Sigmoid colon (tissue), 7 donors: ENCODE measurements around the gene ATF1. TPM values are rescaled to one million over a fixed set of nuclear protein-coding genes. Genes with fewer than 3 reads are reported as not detected.
"Not testable (repeated sequence)": the region's sequence is repeated elsewhere in the genome, so short reads cannot be mapped to it uniquely, and the experiment has no call there.

Experiments
- DNase-seq: peaks from one replicate; pipeline ENCODE4 v3.0.0-alpha.2; 2019
- H3K27ac ChIP-seq, 4 donors: fragments of 200-600 bp; sonication (generic); one replicate each; pipeline ENCODE4 v1.5.1; 2016 to 2019; ENCODE audit warnings: mild to moderate bottlenecking in 1 of 4
- H3K27me3 ChIP-seq, 3 donors: fragments of 200-600 bp; sonication (generic); one replicate each; pipeline ENCODE4 v1.5.1; 2019; ENCODE audit warnings: mild to moderate bottlenecking in 1 of 3
- H3K36me3 ChIP-seq, 4 donors: fragments of 200-600 bp; sonication (generic); one replicate each; pipeline ENCODE4 v1.5.1; 2016 to 2019
- H3K4me1 ChIP-seq, 4 donors: fragments of 200-600 bp; sonication (generic); one replicate each; pipeline ENCODE4 v1.5.1; 2017 to 2019
- H3K4me3 ChIP-seq, 4 donors: fragments of 200-600 bp; sonication (generic); one replicate each; pipeline ENCODE4 v1.5.1; 2017 to 2019; ENCODE audit warnings: mild to moderate bottlenecking in 2 of 4, moderate library complexity in 1 of 4
- H3K9me3 ChIP-seq, 4 donors: fragments of 200-600 bp in 3 of 4; sonication (generic) in 3 of 4; one replicate each; pipeline versions ENCODE4 v1.5.1 to v1.6.1; 2013 to 2019
- EP300 ChIP-seq, 4 donors: sonication (generic); formaldehyde crosslinking; IDR thresholded peaks; one replicate each; pipeline ENCODE4 v1.6.1; 2017; ENCODE audit warnings: antibody characterized with exemption in 4 of 4
- POLR2A ChIP-seq, 2 donors: fragments of 450-650 bp; IDR thresholded peaks; one replicate each; pipeline ENCODE4 v1.6.1; 2016; ENCODE audit warnings: antibody characterized with exemption in 2 of 2, mild to moderate bottlenecking in 2 of 2, moderate library complexity in 2 of 2
- POLR2AphosphoS5 ChIP-seq, 4 donors: sonication (generic); formaldehyde crosslinking; IDR thresholded peaks; one replicate each; pipeline ENCODE4 v1.6.1; 2017; ENCODE audit warnings: antibody characterized with exemption in 4 of 4
- WGBS, 2 donors: extraction: QIAGEN DNeasy Blood & Tissue Kit; methylation state at CpG; one replicate each; pipeline ENCODE4 v1.1.7; 2013; 5-methylcytosine and 5-hydroxymethylcytosine counted together
- intact Hi-C: fragments of 100-400 bp; cut with DNase I; formaldehyde crosslinking; loops from one replicate; pipeline ENCODE4 v1.15.1; 2023
- polyA plus RNA-seq, 3 donors: library from polyadenylated mRNA; stranded (reverse); fragments of 200-250 nt; gene quantifications; one replicate each; pipeline ENCODE4 v1.2.3, GENCODE V29; 2013
- total RNA-seq, 4 donors: library from RNA; depleted of rRNA; stranded (reverse); fragments of >200 nt; gene quantifications; one replicate each; pipeline ENCODE4 v1.1.0, GENCODE V29; 2016
- TF ChIP-seq, protein P1 (sequence below), 4 experiments: fragments of 450-650 bp in 3 of 4; fragments of 200-600 bp in 1 of 4; IDR thresholded peaks; one replicate each; pipeline ENCODE4 v1.5.1; 2016 to 2019; ENCODE audit warnings: antibody characterized with exemption in 4 of 4, mild to moderate bottlenecking in 3 of 4, moderate library complexity in 2 of 4
- donor health status: healthy with polysubstance abuse.
- donor health status: Bipolar disorder and iron deficiency.
- donor health status: healthy.

ATF1 gene
- total and polyA plus RNA-seq, 7 donors = 12.6 to 27.6 (median 22.8) TPM

DNA sequence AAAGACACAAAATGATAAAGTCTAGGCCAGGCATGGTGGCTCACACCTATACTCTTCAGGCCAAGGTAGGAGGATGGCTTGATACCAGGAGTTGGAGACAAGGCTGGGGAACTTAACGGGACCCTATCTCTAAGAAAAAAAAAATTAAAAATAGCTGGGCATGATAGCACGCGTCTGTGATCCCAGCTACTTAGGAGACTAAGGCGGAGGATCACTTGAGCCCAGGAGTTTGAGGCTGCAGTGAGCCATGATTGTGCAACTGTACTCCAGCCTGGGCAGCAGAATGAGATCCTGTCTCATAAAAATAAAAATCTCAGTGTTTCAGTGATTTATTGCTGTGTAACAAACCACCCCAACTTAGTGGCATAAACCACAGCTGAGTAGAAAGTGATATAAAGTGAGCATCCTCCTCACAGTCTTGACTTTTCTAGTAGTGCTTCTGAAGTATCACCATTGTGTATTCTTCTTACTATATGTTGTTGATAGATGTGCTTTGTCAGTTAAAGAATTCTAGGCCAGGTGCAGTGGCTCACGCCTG is 10.6 kb upstream of the ATF1 start:
- Histone ChIP-seq H3K27me3 (no peaks in the 10 kb centered on the region), H3K36me3 (no peaks in the 10 kb centered on the region), H3K4me3 (no peak overlapping the region), H3K9me3 (no peaks in the 10 kb centered on the region), H3K27ac (no peak overlapping the region), H3K4me1 (peaks cover 0 to 3% (median 0%) of the 10 kb centered on the region in 4 donors)
- WGBS, 2 donors = 95% methylated on average over 5 of the region's 5 CpGs
- intact Hi-C loops = no loop called here
- no peak for DNase-seq
- TF ChIP-seq POLR2A (IDR thresholded peaks at IDR 0.05) = no peak
- no peak for TF ChIP-seq EP300 (IDR thresholded peaks at IDR 0.05)
- TF ChIP-seq, protein P1, sequence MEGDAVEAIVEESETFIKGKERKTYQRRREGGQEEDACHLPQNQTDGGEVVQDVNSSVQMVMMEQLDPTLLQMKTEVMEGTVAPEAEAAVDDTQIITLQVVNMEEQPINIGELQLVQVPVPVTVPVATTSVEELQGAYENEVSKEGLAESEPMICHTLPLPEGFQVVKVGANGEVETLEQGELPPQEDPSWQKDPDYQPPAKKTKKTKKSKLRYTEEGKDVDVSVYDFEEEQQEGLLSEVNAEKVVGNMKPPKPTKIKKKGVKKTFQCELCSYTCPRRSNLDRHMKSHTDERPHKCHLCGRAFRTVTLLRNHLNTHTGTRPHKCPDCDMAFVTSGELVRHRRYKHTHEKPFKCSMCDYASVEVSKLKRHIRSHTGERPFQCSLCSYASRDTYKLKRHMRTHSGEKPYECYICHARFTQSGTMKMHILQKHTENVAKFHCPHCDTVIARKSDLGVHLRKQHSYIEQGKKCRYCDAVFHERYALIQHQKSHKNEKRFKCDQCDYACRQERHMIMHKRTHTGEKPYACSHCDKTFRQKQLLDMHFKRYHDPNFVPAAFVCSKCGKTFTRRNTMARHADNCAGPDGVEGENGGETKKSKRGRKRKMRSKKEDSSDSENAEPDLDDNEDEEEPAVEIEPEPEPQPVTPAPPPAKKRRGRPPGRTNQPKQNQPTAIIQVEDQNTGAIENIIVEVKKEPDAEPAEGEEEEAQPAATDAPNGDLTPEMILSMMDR (IDR thresholded peaks at IDR 0.05) = no peak
- TF ChIP-seq POLR2AphosphoS5 (IDR thresholded peaks at IDR 0.05) = no peak

DNA sequence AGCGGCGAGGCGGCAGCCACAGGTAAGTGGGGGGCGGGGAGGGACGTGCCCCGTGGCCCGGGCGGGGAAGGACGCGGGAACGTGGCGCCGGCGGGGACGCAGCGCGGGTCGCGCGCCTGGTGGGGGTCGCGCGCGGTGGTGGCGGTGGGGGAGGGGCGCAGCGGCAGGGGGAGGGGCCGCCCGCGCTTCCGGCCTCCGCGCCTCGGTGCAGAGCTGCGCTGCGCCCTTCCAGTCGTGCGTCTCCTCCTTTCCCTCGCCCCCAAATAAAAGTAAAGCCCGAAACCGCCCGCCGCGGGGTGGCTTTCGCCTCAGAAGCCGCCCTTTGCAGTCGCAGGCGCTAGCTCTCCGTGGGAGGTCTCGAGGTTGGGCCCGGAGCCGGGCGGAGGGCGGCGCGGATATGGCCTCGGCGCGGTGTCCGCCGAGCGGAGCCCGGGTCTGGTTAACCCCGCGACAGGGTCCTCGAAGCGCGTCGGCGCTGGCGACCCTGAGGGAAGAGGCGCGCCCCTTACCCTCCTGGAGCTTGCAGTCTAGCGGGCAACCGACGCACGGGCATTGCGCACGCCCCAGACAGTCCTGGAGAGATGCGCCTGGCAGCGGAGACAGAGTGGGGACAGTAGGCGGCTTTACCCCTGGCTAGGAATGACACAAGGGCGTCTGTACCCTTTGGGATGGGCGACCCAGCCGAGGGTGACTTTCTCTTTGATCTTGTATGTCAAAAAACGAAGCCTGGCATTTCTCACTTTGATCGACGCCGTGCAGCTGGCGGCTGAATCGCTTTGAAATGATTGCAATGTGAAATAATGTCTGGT is 589 bp downstream of the ATF1 start:
- H3K9me3 ChIP-seq = no peaks in the 10 kb centered on the region
- peak overlapping the region; percentile 96 to 100 (median 99) for H3K27ac ChIP-seq
- H3K27me3 ChIP-seq = no peaks in the 10 kb centered on the region
- DNase-seq = peak; percentile 74
- 1% methylated on average over 91 of the region's 91 CpGs for WGBS, 2 donors
- no peaks in the 10 kb centered on the region for H3K36me3 ChIP-seq
- intact Hi-C loops = loop anchor here (2.0 to 5.0 kb wide), 3 partner anchors 58 to 283 kb away; partner anchors contain the start of gene LETMD1
- H3K4me1 ChIP-seq = peaks cover 0 to 38% (median 33%) of the 10 kb centered on the region in 4 donors
- TF ChIP-seq EP300 (IDR thresholded peaks at IDR 0.05) = no peak
- TF ChIP-seq POLR2AphosphoS5 (IDR thresholded peaks at IDR 0.05) = peak in 2 of 4 donors; percentile 42 to 66
- no peak for TF ChIP-seq POLR2A (IDR thresholded peaks at IDR 0.05)
- TF ChIP-seq, protein P1 (IDR thresholded peaks at IDR 0.05) = no peak
- peak overlapping the region; percentile 95 to 99 (median 99) for H3K4me3 ChIP-seq

DNA sequence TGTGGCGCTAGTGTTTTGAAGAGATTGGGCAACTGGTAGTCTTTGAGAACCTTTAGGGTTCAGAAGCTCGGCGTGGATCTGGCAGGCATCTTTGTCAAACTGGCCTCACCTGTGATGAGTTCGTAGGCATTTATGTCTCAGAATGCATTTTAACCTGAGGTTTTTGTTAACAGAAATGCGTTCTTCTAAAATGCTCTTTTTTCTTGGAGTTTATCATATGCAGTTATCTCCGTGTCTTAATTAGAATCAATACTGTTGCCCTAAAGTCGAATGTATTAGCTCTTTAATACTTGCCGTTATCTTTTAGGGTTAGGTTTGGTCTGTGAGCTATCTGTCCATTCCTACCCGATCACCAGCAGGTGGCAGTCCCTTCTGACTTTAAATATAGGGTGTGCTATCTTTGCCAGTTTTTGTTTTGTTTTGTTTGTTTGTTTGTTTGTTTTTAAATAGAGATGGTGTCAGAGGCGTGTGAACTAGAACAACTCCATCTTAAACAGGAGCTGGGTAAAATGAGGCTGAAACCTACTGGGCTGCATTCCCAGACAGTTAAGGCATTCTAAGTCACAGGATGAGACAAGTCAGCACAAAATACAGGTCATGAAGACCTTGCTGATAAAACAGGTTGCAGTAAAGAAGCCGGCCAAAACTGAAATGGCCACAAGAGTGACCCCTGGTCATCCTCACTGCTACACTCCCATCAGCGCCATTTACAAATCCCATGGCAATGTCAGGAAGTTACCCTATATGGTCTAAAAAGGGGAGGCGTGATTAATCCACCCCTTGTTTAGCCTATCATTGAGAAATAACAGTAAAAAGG is 1.4 kb downstream of the ATF1 start:
- Histone ChIP-seq H3K27me3 (no peaks in the 10 kb centered on the region), H3K4me3 (peak overlapping the region; percentile 95 to 99 (median 99)), H3K9me3 (no peaks in the 10 kb centered on the region), H3K4me1 (peaks cover 0 to 38% (median 33%) of the 10 kb centered on the region in 4 donors), H3K36me3 (no peaks in the 10 kb centered on the region), H3K27ac (peak overlapping the region; percentile 96 to 100 (median 99))
- WGBS, 2 donors = 14 to 15% methylated on average over 13 of the region's 13 CpGs
- no peak for TF ChIP-seq EP300 (IDR thresholded peaks at IDR 0.05)
- TF ChIP-seq, protein P1 (IDR thresholded peaks at IDR 0.05) = peak; percentile 45 to 71 (median 66)
- intact Hi-C loops = loop anchor here (2.0 to 5.0 kb wide), 3 partner anchors 57 to 282 kb away; partner anchors contain the start of gene LETMD1
- no peak for DNase-seq

DNA sequence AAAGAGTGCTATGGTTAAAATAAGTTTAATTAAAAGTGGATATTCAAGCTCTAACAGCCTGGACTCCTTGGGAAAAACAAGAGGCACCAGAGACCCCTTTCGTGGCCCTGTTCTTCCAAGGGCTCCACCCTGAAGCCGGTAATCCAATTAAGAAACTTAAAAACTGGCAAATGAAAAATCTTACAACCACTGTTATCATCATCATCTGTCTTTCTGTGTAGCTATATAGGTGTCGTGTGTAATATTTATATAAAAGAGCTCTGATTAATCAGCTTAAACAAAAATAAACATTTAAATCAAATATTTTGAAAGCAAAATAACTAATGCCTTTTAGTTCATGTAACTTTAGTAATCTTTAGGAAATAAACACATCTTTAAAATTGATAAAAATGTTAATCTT is 4.5 kb downstream of the ATF1 start:
- intact Hi-C loops = loop anchor here (5.0 kb wide), 2 partner anchors 54 to 279 kb away; partner anchors contain the start of gene LETMD1
- TF ChIP-seq POLR2A (IDR thresholded peaks at IDR 0.05) (no peak), EP300 (IDR thresholded peaks at IDR 0.05) (no peak), POLR2AphosphoS5 (IDR thresholded peaks at IDR 0.05) (no peak)
- TF ChIP-seq, protein P1 (IDR thresholded peaks at IDR 0.05) = no peak
- no peak for DNase-seq
- Histone ChIP-seq H3K9me3 (no peaks in the 10 kb centered on the region), H3K4me3 (no peak overlapping the region), H3K36me3 (peaks cover 0 to 5% (median 0%) of the 10 kb centered on the region in 4 donors), H3K27ac (no peak overlapping the region), H3K4me1 (peaks cover 0 to 27% (median 18%) of the 10 kb centered on the region in 4 donors), H3K27me3 (no peaks in the 10 kb centered on the region)
- 31 to 72% methylated on average over 3 of the region's 3 CpGs for WGBS, 2 donors

DNA sequence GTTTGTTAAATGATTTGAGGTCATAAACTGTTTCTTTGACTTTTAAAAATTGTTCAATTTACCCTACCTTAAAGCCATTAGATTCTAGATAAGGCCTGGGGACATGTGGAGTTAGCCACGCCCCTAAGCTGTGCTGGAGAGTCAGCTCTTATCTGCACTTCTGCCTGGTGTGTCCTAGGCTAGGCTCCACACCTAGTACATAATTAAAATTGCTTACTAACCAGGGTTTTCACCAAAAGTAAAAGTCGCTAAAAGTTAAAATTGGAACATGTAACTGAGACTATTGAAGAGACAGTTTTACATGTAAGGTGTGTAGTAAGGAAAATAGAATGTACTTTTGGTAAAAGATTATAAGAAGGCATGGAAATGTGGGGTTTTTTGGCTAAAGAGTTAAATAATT is 4.9 kb downstream of the ATF1 start:
- H3K27ac ChIP-seq, H3K27me3 ChIP-seq, DNase-seq, H3K36me3 ChIP-seq, H3K4me3 ChIP-seq, H3K9me3 ChIP-seq: not testable (repeated sequence)
- 16 to 67% methylated on average over 2 of the region's 2 CpGs for WGBS, 2 donors
- intact Hi-C loops = loop anchor here (5.0 kb wide), 2 partner anchors 53 to 278 kb away; partner anchors contain the start of gene LETMD1
- H3K4me1 ChIP-seq = peaks cover 0 to 27% (median 18%) of the 10 kb centered on the region in 4 donors
